Neural progenitor cell (in vitro differentiated cells): Measurements from ENCODE around the gene LIN28A.

Experiments
- CTCF ChIP-seq: fragments of 200-600 bp; sonication (generic); IDR thresholded peaks from 2 replicates; pipeline ENCODE4 v1.5.1; 2017; ENCODE audit warnings: antibody characterized with exemption, mild to moderate bottlenecking
- EZH2 ChIP-seq: fragments of 200-600 bp; sonication (generic); IDR thresholded peaks from 2 replicates; pipeline ENCODE4 v1.6.1; 2017; ENCODE audit warnings: antibody characterized with exemption, mild to moderate bottlenecking, moderate library complexity
- EZH2phosphoT487 ChIP-seq: fragments of 200-600 bp; sonication (generic); IDR thresholded peaks from 2 replicates; pipeline ENCODE4 v1.6.1; 2017; ENCODE audit warnings: antibody characterized with exemption

GRCh38 chr1:26370591-26371382 lies 39.8 kb upstream of the LIN28A start:
- TF ChIP-seq CTCF (no peak), EZH2phosphoT487 (no peak), EZH2 (no peak)
